ENCODE results near the gene DNAH17. TPM values are rescaled to one million over a fixed set of nuclear protein-coding genes. Genes with fewer than 3 reads are reported as not detected.

The DNAH17 gene
- total RNA-seq, 4 donors from 2014 or later: 0.89 to 15.4 (median 3.8) TPM

DNA sequence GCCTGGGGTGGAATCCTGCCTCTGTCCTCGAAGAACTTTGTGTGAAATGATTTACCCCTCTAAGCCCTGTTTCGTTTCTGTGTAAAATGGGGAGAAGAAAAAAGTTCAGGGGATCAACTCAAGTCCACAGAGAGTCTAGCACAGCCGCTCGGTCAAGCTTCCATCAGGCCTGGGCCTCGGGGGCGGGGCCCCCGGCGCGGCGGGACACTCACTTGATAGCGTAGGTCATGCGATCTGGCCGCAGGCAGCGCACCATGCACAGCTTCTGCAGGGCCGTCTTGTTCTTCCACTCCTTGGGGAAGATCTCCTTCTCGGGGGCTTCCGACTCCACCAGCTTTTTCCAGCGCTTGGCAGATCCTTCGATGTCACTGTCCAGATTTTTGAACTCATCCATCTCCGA is 132.8 kb downstream of the DNAH17 start:
- TF ChIP-seq, protein P1, sequence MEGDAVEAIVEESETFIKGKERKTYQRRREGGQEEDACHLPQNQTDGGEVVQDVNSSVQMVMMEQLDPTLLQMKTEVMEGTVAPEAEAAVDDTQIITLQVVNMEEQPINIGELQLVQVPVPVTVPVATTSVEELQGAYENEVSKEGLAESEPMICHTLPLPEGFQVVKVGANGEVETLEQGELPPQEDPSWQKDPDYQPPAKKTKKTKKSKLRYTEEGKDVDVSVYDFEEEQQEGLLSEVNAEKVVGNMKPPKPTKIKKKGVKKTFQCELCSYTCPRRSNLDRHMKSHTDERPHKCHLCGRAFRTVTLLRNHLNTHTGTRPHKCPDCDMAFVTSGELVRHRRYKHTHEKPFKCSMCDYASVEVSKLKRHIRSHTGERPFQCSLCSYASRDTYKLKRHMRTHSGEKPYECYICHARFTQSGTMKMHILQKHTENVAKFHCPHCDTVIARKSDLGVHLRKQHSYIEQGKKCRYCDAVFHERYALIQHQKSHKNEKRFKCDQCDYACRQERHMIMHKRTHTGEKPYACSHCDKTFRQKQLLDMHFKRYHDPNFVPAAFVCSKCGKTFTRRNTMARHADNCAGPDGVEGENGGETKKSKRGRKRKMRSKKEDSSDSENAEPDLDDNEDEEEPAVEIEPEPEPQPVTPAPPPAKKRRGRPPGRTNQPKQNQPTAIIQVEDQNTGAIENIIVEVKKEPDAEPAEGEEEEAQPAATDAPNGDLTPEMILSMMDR (IDR thresholded peaks at IDR 0.05): no peak
- WGBS, 2 donors: 85 to 91% methylated on average over 20 of the region's 20 CpGs
- H3K4me3 ChIP-seq (ENCODE audit: low read depth, poor library complexity, severe bottlenecking): no peak overlapping the region
- no peak for DNase-seq (ENCODE audit: low spot score in 2 of 2)
- intact Hi-C loops (cut with DNase I; ENCODE audit: low total_unique reads): no loop called here

DNA sequence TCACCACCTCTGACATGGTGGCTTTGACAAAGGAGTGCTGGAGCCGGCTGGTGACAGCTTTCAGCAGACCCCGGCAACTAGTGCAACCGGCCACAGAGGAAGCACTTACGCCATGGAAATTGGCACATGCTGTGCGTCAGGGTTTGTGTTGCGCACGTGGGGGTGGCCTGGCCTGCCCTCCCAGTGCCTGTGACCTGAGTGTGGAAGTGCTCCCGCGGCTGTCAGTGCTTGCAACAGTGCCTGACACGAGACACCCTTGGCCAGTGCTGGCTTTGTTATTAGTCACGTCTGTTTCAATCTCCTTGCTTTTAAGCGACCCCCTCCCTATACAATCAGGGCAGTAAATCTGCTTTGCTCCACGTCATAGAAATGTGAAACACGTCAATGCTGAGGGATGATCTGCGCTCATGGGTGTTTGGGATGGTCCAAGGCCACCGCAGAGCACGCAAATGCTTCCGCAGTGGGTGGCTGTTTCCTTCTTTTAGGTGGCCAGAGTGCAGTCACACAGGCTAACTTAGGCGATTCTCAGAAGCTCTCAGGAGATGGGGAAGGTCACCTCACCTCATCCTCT is 134.5 kb downstream of the DNAH17 start:
- peak; percentile 68 to 94 for DNase-seq (ENCODE audit: low spot score in 2 of 2)
- TF ChIP-seq, protein P1 (IDR thresholded peaks at IDR 0.05): no peak
- no peak for TF ChIP-seq POLR2A (IDR thresholded peaks at IDR 0.05)
- intact Hi-C loops (cut with DNase I; ENCODE audit: low total_unique reads): no loop called here
- H3K4me3 ChIP-seq (ENCODE audit: low read depth, poor library complexity, severe bottlenecking): no peak overlapping the region
- WGBS, 2 donors: 60 to 62% methylated on average over 14 to 19 of the region's 19 CpGs

DNA sequence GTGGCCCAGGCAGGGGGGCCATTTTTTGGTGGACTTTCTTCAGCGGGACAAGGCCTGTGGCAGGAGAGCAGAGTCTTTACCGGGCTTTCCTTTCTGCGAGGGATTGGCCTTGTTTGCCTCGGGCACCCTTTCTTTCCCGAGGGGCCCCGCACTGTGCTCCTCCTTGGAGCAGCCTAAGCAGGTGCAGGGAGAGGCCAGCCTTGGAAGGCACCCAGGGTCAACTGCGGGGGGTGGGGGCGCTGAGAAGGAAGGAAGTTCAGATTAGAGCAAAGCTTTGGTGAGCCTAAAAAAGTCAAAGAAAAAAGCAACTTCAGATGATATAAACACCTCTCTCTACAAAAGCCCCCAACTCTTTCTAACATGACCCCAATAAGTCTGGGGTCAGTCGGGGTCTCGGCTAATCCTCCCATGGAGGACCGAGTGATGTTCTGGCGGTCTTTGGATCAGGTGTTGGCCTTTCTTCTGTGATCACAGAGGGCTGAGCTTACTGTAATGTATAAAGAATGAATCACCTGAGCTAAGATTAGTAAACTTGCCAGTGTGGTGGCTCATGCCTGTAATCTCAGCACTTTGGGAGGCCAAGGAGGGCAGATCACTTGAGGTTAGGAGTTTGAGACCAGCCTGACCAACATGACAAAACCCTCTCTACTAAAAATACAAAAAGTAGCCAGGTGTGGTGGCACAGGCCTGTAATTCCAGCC is 135.8 kb downstream of the DNAH17 start:
- DNase-seq (ENCODE audit: low spot score in 2 of 2): no peak
- no peak overlapping the region for H3K4me3 ChIP-seq (ENCODE audit: low read depth, poor library complexity, severe bottlenecking)
- no peak for TF ChIP-seq POLR2A (IDR thresholded peaks at IDR 0.05)
- TF ChIP-seq, protein P1 (IDR thresholded peaks at IDR 0.05): no peak
- WGBS, 2 donors: 59 to 62% methylated on average over 12 of the region's 12 CpGs
- intact Hi-C loops (cut with DNase I; ENCODE audit: low total_unique reads): no loop called here

DNA sequence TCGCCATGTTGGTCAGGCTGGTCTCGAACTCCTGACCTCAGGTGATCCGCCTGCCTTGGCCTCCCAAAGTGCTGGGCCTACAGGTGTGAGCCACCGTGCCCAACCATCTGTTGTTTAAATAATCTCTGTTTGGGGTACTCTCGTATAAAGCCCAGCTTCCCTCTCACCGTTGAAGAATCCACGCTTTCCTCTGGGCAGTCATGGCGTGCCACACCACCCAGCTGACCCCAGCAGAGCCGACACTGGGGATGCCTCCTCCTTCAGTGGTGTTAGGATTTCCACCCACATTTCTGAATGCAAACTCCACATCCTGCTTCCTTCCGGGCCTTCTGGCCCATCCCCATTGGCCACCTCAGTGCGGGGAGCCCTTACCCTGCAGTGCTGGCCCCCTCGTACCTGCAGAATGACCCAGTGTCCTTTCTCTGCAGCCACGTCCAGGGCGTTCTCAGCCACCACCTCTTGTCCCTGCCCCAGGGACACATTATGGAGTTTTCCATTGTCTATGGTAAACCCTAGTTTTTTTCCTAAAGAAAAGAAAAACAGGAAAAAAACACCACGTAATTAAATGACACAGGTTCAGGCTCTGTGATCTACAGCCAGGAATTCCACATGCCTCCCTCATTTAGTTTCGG is 138.4 kb downstream of the DNAH17 start:
- intact Hi-C loops (cut with DNase I; ENCODE audit: low total_unique reads): no loop called here
- H3K4me3 ChIP-seq (ENCODE audit: low read depth, poor library complexity, severe bottlenecking): no peak overlapping the region
- 78 to 83% methylated on average over 16 of the region's 16 CpGs for WGBS, 2 donors
- no peak for DNase-seq (ENCODE audit: low spot score in 2 of 2)
- TF ChIP-seq, protein P1 (IDR thresholded peaks at IDR 0.05): no peak
- TF ChIP-seq POLR2A (IDR thresholded peaks at IDR 0.05): no peak

DNA sequence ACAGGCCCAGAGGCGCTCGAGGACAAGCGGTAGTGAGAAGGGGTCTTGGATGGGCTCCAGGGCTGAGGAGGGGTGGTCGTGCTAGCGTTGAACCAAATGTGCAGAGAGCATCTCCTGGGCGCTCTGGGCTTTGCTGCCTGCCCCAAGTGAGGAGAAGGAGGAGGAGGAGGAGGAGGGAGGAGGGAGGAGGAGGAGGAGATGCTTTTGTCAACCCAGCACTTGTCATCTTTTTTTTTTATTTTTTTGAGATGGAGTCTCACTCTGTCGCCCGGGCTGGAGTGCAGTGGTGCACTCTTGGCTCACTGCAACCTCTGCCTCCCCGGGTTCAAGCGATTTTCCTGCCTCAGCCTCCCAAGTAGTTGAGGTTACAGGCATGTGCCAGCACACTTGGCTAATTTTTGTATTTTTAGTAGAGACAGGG is 138.9 kb downstream of the DNAH17 start:
- 90 to 95% methylated on average over 7 to 9 of the region's 10 CpGs for WGBS, 2 donors
- TF ChIP-seq, protein P1 (IDR thresholded peaks at IDR 0.05): no peak
- no peak for TF ChIP-seq POLR2A (IDR thresholded peaks at IDR 0.05)
- intact Hi-C loops (cut with DNase I; ENCODE audit: low total_unique reads): no loop called here
- no peak for DNase-seq (ENCODE audit: low spot score in 2 of 2)
- no peak overlapping the region for H3K4me3 ChIP-seq (ENCODE audit: low read depth, poor library complexity, severe bottlenecking)

All from lower leg skin (tissue), 4 donors.